NCI-H2171 (cell line): Measurements from ENCODE around the gene ATG101.
"Not testable (repeated sequence)": the region's sequence is repeated elsewhere in the genome, so short reads cannot be mapped to it uniquely, and the experiment has no call there.

Experiments used
- DNase-seq: peaks from one replicate; lab custom pipeline; 2025; lab: John Stamatoyannopoulos, UW

The ATG101 gene

DNA sequence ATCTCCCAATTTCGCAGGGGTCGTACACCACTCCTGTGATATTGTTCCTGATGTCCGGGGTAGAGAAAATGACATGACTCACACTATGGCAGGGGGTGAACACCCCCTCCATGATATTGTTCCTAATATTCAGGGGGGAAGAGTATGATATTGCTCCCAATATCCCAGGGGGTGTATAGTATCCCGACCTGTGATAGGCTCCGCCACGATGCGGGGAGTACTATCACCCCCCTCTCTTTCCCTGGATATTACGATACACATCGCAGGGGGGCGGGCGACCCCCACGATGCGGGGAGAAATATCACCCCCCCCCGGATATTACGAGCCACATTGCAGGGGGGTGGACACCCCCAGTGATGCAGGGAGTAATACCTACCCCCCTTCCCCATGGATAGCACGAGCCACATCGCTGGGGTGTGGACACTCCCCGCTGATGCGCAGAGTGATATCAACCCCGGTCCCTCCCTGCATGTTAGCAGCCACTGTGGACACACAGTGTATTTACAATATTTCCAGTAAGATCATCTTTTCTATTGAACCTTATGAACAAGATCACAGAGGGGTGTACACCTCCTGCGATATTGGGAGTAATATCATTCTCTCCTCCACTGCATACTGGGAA is 27.4 kb downstream of the ATG101 start:
- no peak for DNase-seq

DNA sequence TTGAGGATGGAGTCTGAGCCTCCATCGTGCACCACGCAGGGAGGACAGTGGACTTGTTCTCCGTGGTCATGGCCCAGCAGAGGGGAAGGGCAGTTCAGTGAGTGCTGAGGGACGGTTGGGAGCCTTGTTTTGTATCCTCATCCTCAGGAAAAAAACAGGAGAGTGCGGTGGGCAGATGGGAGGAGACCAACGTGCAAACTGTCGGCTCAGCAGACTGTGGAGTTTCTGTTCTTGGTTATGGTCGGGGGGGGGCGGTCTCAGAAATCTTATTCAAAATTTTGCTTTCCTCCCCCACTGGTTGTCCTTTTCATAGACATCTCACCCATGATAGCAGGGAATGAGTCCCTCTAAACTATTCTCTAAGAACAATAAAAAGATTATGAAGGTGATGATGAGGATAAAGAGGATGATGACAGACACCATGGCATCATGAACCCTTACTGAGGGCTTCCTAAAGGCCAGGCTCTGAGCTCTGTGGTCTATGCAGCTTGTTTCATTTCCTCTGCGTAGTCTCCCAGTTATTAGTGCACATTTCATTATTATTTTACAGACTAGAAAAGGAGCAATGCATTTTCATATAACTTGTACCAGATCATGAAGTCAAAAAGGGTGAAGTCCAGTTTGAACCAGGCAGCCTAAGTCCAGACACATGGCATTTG is 34.8 kb downstream of the ATG101 start:
- not testable (repeated sequence) for DNase-seq

DNA sequence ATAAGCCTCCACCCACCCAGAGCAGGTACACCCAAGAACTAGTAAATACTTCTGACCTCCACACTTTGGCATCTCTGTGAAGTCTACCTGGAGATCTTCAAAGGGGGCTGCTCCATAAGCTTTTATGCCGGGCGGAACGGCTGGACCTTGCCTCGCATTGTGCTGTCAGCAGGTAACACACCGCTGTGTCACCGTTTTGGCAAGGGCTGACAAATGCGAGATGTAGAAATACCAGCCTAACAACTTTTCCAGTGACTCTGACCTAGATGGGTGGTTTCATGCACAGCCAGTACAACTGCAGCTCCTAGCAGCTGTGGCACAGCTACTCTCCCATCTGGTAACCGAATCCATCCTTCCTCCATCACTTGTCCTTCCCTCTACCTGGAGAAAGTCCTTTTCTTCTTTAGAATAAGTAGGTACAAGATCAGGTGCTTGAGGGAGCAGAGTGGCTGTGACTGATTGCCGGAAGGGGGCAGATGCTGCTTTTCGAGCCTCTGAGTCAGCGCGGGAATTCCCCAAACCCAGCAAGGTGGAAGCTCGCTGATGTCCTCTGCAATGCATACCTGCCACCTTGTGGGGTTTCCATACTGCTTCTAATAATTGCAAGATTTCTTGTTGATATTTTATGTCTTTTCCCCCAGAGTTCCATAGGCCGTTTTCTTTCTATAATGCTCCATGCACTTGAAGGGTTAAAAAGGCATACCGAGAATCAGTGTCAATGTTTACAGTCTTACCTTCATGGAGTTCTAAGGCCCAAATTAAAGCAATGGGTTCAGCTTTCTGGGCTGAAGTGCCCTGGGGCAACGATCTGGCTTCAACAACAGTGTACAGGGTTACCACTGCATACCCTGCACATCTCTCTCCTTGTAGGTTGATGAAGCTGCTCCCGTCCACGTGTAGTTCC is 46.7 kb downstream of the ATG101 start:
- DNase-seq: not testable (repeated sequence)

DNA sequence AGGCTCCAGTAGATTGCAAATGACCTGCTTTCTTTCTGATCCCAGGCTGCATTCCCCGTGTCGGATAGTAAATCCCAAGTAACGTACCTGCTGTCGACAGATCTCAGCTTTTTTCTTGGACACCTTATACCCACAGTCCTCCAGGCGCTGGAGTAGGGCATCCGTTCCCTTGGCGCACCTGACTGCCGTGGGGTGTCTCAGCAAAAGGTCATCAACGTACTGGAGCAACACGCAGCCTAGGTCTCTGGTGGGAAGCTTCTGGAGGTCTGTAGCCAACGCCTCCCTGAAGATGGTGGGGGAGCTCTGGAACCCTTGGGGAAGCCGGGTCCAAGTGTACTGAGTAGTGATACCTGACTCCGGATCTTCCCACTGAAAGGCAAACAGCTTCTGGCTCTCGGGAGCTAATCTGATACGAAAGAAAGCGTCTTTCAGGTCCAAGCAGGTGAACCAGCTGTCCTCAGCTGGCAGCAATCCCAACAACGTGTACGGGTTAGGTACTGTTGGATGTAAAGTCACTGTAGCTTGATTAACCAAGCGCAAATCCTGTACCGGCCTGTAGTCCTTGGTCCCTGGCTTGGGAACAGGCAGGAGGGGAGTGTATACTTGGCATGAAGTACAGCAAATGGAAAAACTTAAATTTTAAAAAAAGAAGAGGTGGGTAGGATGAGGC is 48.2 kb downstream of the ATG101 start:
- peak; percentile 86 for DNase-seq

DNA sequence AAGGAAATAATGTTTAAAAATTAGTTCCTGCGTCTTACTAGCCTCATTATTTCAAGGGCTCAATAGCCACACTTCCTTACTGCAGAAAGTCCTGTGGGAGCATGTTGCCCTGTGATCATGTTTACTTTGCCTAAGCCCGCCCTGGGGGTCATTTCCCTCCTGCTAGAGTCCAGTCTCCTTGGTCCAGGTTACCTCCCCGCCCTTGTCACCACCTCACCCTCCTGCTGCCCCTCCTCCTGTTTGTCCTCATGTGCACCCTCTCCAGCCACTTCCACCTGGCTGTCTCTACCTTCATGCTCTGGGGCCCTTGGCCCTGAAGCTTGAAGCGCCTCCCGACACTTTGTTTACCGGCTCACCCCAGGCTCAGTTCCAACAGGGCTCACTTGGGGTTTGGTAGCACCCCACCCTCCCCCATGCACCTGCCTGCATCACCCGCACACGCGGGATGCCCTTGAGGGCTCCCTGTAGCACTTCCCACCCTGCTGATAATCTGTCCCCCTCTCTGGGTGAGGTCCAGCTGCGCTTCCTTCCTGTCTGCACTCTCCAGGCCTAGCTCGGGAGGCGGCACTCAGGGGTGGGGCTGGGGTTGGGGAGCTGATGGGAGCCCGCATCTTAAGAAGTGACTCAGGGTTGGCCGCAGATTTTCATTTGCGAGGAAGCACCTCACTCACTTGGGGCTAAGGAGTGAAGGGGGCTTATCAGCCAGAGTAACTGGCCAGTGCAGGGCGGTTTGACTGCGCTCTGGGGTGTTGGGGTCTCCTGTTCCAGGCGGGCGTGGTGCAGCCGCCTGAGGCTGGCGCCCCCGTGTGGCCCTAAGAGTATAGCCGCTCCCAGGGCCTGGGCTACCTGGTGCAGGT is 49.8 kb downstream of the ATG101 start:
- peak; percentile 67 for DNase-seq

DNA sequence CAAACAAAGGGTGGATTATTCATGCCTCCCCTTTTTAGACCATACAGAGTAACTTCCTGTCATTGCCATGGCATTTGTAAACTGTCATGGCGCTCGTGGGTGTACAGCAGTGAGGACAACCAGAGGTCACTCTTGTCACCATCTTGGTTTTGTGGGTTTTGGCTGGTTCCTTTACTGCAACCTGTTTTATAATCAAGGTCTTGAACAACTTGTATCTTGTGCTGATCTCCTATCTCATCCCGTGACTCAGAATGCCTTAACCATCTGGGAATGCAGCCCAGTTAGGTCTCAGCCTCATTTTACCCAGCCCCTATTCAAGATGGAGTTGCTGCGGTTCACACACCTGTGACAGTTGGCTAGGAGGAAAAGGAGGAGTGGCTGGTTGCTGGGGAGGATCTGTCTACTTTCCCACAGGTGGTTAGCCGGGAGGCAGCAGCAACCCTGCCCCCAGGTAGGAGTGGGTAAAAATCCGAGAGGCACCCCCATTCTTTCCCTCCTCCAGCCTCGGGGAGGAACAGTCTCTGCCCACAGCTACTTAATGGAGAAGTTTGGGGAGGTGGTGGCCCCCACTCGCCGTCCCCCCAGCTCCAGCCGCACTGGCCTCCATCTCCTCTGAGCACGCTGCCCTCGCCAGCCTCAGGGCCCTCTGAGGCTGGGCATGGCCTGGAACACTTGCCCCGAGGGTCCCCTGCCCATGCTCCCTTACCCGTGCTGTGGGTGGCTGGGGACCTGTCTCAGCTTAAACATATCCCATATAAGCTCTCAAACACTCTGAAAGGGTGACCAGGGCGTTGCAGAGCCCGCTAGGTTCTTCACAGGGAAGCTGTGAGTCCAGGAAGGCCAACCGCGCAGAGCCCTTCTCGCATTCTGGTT is 51.4 kb downstream of the ATG101 start:
- no peak for DNase-seq

DNA sequence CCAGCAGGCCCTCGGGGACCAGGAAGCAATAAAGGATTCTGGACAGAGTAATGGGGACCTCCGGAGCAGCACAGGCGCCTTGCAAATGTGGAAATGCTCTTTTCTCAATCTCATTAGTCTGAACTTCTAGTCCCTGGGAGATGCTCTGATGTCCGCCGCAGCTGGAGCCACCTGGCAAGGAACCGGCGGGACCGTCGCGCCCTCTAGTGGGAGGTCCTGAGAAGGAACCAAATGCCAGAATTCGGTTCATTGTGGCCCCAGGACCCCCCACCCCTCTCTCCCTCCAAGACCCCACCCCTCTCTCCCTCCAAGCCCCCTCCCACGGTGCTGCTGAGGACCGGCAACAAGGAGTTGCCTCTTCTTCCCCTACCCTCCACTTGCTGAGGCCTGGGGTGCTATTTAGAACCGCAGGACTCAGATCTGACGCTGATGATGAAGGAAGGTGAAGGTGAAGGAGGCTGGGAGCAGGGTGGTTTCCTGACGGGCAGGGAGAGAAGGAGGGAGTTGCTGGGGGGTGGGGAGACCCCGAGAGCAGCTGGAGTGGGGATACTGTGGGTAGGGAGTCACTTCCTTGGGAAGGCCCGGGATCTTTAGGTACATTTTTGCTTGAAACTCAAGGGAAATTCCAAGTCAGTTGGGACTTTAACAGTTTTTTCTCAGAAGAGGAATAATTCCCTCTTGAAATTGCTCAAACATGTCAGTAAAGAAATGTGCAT is 52.2 kb downstream of the ATG101 start:
- peak; percentile 51 for DNase-seq

DNA sequence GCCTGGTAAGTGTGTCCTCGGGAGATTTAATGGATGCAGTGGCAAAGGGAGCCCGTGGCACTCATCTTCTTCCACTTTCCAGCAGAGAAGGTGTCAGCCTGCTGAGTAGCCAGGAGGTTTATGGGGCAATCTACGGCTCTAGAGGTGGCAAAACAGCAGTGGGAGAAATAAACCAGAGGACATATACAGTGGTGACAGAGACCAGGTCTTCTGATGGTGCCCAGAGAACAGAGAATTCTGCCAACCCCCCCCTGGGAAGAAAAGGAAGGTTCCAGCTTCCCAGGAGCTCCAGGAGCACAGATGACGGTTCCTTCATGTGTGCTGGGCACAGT is 52.7 kb downstream of the ATG101 start:
- DNase-seq: no peak

DNA sequence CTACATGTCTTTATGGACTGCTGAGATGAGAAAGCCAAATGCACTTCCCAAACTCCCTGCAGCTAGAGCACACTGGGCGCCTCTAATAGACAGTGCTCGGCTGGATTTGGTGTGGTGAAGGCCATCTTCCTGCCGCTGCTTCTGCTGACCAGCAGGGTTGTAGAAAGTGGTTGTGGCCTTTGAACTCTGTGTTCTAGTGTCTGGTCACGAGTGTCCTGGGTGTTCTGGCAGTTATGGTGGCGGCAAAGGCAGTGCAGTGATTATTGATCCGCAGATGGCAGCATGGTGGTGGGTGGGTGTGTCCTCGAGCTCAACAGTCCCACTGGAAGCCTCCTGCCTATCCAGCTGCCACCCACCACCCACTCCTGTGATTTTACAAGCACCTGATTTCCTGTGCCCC is 53.1 kb downstream of the ATG101 start:
- DNase-seq: no peak

DNA sequence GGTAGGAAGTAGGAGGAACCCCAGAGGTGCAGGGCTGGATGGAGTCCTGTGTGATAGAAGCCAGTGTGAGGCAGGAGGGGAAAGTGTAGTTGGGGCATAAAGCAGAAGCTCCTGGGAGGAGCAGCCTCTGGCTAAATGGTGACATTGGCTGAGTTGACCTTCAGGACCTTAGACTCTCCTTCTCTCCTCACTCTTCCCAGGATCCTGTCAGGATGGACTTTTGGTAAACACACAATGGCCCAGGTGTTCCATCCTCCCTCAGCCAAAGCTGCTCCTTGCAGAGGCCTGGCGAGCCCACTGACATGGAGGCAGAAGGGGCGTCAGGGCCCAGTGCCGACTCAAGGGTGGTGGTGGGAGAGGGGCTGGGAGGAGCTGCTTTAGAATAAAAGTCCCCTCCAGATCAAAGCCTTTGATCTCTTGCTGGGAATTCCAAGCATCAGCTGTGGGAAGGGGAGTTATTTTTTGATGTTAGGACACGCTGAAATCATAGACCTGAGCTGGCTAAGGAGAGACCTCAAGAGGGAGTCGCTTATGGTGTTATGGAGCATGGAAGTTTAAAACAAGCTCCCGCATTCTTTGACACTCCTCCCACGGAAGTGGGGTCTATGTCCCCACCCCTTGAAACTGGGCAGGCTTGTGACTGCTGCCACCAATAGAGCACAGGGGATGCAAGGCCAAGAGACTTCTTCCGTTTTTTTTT is 53.9 kb downstream of the ATG101 start:
- no peak for DNase-seq

DNA sequence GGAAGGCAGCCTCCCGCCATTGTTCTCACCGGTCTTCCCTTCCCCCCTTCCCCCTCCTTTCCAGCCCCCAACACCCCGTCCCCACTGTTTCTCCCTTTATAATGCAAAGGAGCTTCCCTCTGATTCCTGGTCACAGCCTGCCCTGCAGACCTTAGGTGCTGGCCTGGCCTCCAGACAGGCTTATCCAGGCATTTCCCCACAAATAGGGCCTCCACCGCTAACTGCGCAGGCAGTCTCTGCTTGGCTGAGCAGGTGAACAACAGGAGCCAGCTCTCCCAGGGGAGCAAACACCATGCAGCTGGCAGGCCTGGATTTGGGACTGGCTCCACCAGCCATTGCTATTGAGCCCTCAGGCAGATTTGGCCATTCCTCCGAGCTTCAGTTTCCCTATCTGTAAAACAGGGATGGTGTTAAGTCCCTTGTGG is 55.7 kb downstream of the ATG101 start:
- peak; percentile 84 for DNase-seq

DNA sequence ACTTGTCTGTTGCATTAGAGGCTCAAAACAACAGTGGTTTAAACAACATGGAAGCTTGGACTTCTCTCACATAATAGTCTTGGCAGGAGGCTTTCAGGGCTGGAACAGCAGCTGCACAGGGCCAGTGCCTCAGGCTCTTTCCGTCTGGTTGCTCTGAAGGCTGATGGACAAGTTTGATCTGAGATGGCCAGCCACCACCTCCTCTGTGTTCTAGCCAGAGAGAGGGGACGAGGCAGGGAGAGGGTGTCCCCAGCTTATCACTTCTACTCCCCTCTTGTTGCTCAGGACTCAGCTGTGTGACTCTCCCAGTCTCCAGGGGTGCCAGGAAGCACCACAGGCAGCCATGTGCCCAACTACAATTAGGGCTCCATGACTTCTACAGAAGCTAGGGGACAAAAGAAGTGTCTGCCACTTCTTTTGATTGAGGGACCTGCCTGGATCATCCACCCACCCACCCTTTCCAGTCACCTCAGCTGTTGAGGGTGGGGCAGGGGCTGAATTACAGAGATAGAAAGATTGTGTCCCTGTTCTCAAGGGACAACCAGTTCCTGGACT is 56.3 kb downstream of the ATG101 start:
- DNase-seq: no peak
